Sigmoid colon (tissue), 4 donors: ENCODE data around the gene SPTBN1.

Experiments
- POLR2A ChIP-seq, 2 donors: fragments of 450-650 bp; IDR thresholded peaks; one replicate each; pipeline ENCODE4 v1.6.1; 2016; ENCODE audit warnings: antibody characterized with exemption in 2 of 2, mild to moderate bottlenecking in 2 of 2, moderate library complexity in 2 of 2
- POLR2AphosphoS5 ChIP-seq, 4 donors: sonication (generic); formaldehyde crosslinking; IDR thresholded peaks; one replicate each; pipeline ENCODE4 v1.6.1; 2017; ENCODE audit warnings: antibody characterized with exemption in 4 of 4
- TF ChIP-seq, protein P1 (sequence below), 4 experiments: fragments of 450-650 bp in 3 of 4; fragments of 200-600 bp in 1 of 4; IDR thresholded peaks; one replicate each; pipeline ENCODE4 v1.5.1; 2016 to 2019; ENCODE audit warnings: antibody characterized with exemption in 4 of 4, mild to moderate bottlenecking in 3 of 4, moderate library complexity in 2 of 4

- TF ChIP-seq POLR2AphosphoS5 (IDR thresholded peaks at IDR 0.05) (no peak), POLR2A (IDR thresholded peaks at IDR 0.05) (no peak)
- TF ChIP-seq, protein P1, sequence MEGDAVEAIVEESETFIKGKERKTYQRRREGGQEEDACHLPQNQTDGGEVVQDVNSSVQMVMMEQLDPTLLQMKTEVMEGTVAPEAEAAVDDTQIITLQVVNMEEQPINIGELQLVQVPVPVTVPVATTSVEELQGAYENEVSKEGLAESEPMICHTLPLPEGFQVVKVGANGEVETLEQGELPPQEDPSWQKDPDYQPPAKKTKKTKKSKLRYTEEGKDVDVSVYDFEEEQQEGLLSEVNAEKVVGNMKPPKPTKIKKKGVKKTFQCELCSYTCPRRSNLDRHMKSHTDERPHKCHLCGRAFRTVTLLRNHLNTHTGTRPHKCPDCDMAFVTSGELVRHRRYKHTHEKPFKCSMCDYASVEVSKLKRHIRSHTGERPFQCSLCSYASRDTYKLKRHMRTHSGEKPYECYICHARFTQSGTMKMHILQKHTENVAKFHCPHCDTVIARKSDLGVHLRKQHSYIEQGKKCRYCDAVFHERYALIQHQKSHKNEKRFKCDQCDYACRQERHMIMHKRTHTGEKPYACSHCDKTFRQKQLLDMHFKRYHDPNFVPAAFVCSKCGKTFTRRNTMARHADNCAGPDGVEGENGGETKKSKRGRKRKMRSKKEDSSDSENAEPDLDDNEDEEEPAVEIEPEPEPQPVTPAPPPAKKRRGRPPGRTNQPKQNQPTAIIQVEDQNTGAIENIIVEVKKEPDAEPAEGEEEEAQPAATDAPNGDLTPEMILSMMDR (IDR thresholded peaks at IDR 0.05): no peak
Observed at GRCh38 chr2:54444503-54444902, 11.6 kb upstream of the SPTBN1 start.
